Measurements from ENCODE around the gene WEE2. TPM values are rescaled to one million over a fixed set of nuclear protein-coding genes. Genes with fewer than 3 reads are reported as not detected.

WEE2 gene
- total and polyA plus RNA-seq, 10 donors = 0.04 TPM; not detected in 9

- Histone ChIP-seq H3K4me1 (peaks cover 0 to 15% (median 2%) of the 10 kb centered on the region in 6 donors), H3K27me3 (replicated peaks in 1 of 7) (no peaks in the 10 kb centered on the region), H3K4me3 (no peak overlapping the region), H3K36me3 (peaks cover 0 to 96% (median 55%) of the 10 kb centered on the region in 6 donors), H3K27ac (peak overlapping the region in 1 of 8 donors; percentile 62), H3K9me3 (no peaks in the 10 kb centered on the region)
- DNase-seq = no peak
- intact Hi-C loops (cut with DNase I; ENCODE audit: low total_unique reads) = no loop called here
- WGBS, 5 donors = 93 to 98% (median 98%) methylated on average over 6 of the region's 6 CpGs
- TF ChIP-seq POLR2AphosphoS5 (IDR thresholded peaks at IDR 0.05) (no peak), CTCF (IDR thresholded peaks at IDR 0.05 in 8 of 11, conservative IDR thresholded peaks at IDR 0.05 in 3 of 11) (no peak), POLR2A (IDR thresholded peaks at IDR 0.05) (no peak)
Measured at GRCh38 chr7:141664450-141664849, 43.7 kb upstream of the WEE2 start.

GRCh38 chr7:141665208-141666035 lies 42.7 kb upstream of the WEE2 start:
- no peak for DNase-seq
- intact Hi-C loops (cut with DNase I; ENCODE audit: low total_unique reads) = no loop called here
- Histone ChIP-seq H3K27me3 (replicated peaks in 1 of 7) (no peaks in the 10 kb centered on the region), H3K36me3 (peaks cover 0 to 91% (median 55%) of the 10 kb centered on the region in 6 donors), H3K9me3 (no peaks in the 10 kb centered on the region), H3K4me3 (no peak overlapping the region), H3K27ac (peak overlapping the region in 1 of 8 donors; percentile 62), H3K4me1 (peaks cover 0 to 15% (median 2%) of the 10 kb centered on the region in 6 donors)
- WGBS, 5 donors = 93 to 97% (median 94%) methylated on average over 15 to 18 of the region's 18 CpGs
- TF ChIP-seq CTCF (IDR thresholded peaks at IDR 0.05 in 8 of 11, conservative IDR thresholded peaks at IDR 0.05 in 3 of 11) (no peak), POLR2AphosphoS5 (IDR thresholded peaks at IDR 0.05) (no peak), POLR2A (IDR thresholded peaks at IDR 0.05) (no peak)

- H3K36me3 ChIP-seq = peaks cover 0 to 91% (median 54%) of the 10 kb centered on the region in 6 donors
Measured at GRCh38 chr7:141666071-141666470, 42.1 kb upstream of the WEE2 start.

More at GRCh38 chr7:141666071-141666470, 42.1 kb upstream of the WEE2 start:
- Histone ChIP-seq H3K27me3 (replicated peaks in 1 of 7) (no peaks in the 10 kb centered on the region), H3K27ac (peak overlapping the region in 1 of 8 donors; percentile 21), H3K4me3 (no peak overlapping the region), H3K9me3 (no peaks in the 10 kb centered on the region), H3K4me1 (peaks cover 0 to 15% (median 0%) of the 10 kb centered on the region in 6 donors)
- 95 to 98% (median 97%) methylated on average over 4 of the region's 4 CpGs for WGBS, 5 donors
- intact Hi-C loops (cut with DNase I; ENCODE audit: low total_unique reads) = no loop called here
- no peak for DNase-seq
- TF ChIP-seq POLR2AphosphoS5 (IDR thresholded peaks at IDR 0.05) = no peak
- no peak for TF ChIP-seq CTCF (IDR thresholded peaks at IDR 0.05 in 8 of 11, conservative IDR thresholded peaks at IDR 0.05 in 3 of 11)
- TF ChIP-seq POLR2A (IDR thresholded peaks at IDR 0.05) = no peak
